Activated T-cell treated with anti-CD3 and anti-CD28 coated beads for 24 hours (primary cell): ENCODE data around the gene POTEB2.
"Not testable (repeated sequence)": the region's sequence is repeated elsewhere in the genome, so short reads cannot be mapped to it uniquely, and the experiment has no call there.

Experiments used
- DNase-seq: peaks from one replicate; pipeline ENCODE4 v3.0.0-alpha.2; 2020; ENCODE audit warnings: low read depth

POTEB2 gene

GRCh38 chr15:20866214-20866613 lies at the start of gene POTEB2:
POTEB2 (minus strand) TSS chr15:20866314; CDS start chr15:20866281, 33 bp downstream.
- DNase-seq, result not testable (repeated sequence)

- not testable (repeated sequence) for DNase-seq
These were observed 13.8 kb upstream of the POTEB2 start for GRCh38 chr15:20879916-20880315.

- not testable (repeated sequence) for DNase-seq
These were observed 12.3 kb upstream of the POTEB2 start for GRCh38 chr15:20878464-20878863.

GRCh38 chr15:20877819-20878218 lies 11.7 kb upstream of the POTEB2 start:
- DNase-seq, result not testable (repeated sequence)
